ENCODE results near the gene DISC1. TPM values are rescaled to one million over a fixed set of nuclear protein-coding genes. Genes with fewer than 3 reads are reported as not detected.

DISC1 gene
- total RNA-seq, 1 donor from 2014 or later = 9.5 TPM

GRCh38 chr1:231714440-231714839 is 87.8 kb downstream of the DISC1 start:
- Histone ChIP-seq H3K27ac (no peak overlapping the region), H3K4me3 (no peak overlapping the region), H3K27me3 (no peaks in the 10 kb centered on the region), H3K4me1 (no peaks in the 10 kb centered on the region), H3K36me3 (no peaks in the 10 kb centered on the region), H3K9me3 (no peaks in the 10 kb centered on the region)
- ATAC-seq (no peak), DNase-seq (no peak)
- intact Hi-C loops (cut with DNase I) = no loop called here
- no peak for TF ChIP-seq CTCF (IDR thresholded peaks at IDR 0.05)

- intact Hi-C loops (cut with DNase I) = no loop called here
- TF ChIP-seq CTCF (IDR thresholded peaks at IDR 0.05) = no peak
- ATAC-seq (no peak), DNase-seq (no peak)
- H3K9me3 ChIP-seq = no peaks in the 10 kb centered on the region
- H3K4me1 ChIP-seq = no peaks in the 10 kb centered on the region
- H3K36me3 ChIP-seq = no peaks in the 10 kb centered on the region
- H3K4me3 ChIP-seq = no peak overlapping the region
- no peaks in the 10 kb centered on the region for H3K27me3 ChIP-seq
- H3K27ac ChIP-seq = no peak overlapping the region
Measured at GRCh38 chr1:231715816-231716722, 89.5 kb downstream of the DISC1 start.

- intact Hi-C loops (cut with DNase I) = no loop called here
- Histone ChIP-seq H3K36me3 (no peaks in the 10 kb centered on the region), H3K27me3 (no peaks in the 10 kb centered on the region), H3K4me1 (no peaks in the 10 kb centered on the region), H3K9me3 (no peaks in the 10 kb centered on the region), H3K27ac (no peak overlapping the region), H3K4me3 (no peak overlapping the region)
- TF ChIP-seq CTCF (IDR thresholded peaks at IDR 0.05) = no peak
- DNase-seq (no peak), ATAC-seq (no peak)
Measured at GRCh38 chr1:231716879-231717278, 90.3 kb downstream of the DISC1 start.

- ATAC-seq = no peak
- Histone ChIP-seq H3K4me3 (no peak overlapping the region), H3K36me3 (no peaks in the 10 kb centered on the region), H3K9me3 (no peaks in the 10 kb centered on the region), H3K27ac (no peak overlapping the region), H3K27me3 (no peaks in the 10 kb centered on the region), H3K4me1 (no peaks in the 10 kb centered on the region)
- intact Hi-C loops (cut with DNase I) = no loop called here
- no peak for DNase-seq
- no peak for TF ChIP-seq CTCF (IDR thresholded peaks at IDR 0.05)
Measured at GRCh38 chr1:231719485-231720183, 93.0 kb downstream of the DISC1 start.

GRCh38 chr1:231720652-231721325 is 94.2 kb downstream of the DISC1 start:
- ATAC-seq = no peak
- no peak overlapping the region for H3K4me3 ChIP-seq
- H3K27ac ChIP-seq = no peak overlapping the region
- no peak for DNase-seq
- no peaks in the 10 kb centered on the region for H3K36me3 ChIP-seq
- no peak for TF ChIP-seq CTCF (IDR thresholded peaks at IDR 0.05)
- H3K27me3 ChIP-seq = no peaks in the 10 kb centered on the region
- H3K4me1 ChIP-seq = no peaks in the 10 kb centered on the region
- no peaks in the 10 kb centered on the region for H3K9me3 ChIP-seq
- intact Hi-C loops (cut with DNase I) = no loop called here
